Hepatocyte (in vitro differentiated cells): ENCODE measurements around the gene PRLHR. TPM values are rescaled to one million over a fixed set of nuclear protein-coding genes. Genes with fewer than 3 reads are reported as not detected.

ENCODE experiments used
- DNase-seq: peaks from one replicate; pipeline ENCODE4 v3.0.0-alpha.2; 2016; ENCODE audit warnings: low spot score
- H2AFZ ChIP-seq: fragments of 200-600 bp; sonication (generic); 2 replicates; pipeline ENCODE4 v1.6.0; 2016; ENCODE audit warnings: antibody characterized with exemption, mild to moderate bottlenecking
- H3K27ac ChIP-seq: fragments of 200-600 bp; sonication (generic); 2 replicates; pipeline ENCODE4 v1.5.1; 2016; ENCODE audit warnings: mild to moderate bottlenecking
- H3K27me3 ChIP-seq: fragments of 200-600 bp; sonication (generic); 2 replicates; pipeline ENCODE4 v1.6.1; 2016
- H3K36me3 ChIP-seq: fragments of 200-600 bp; sonication (generic); replicated peaks from 2 replicates; pipeline ENCODE4 v1.5.1; 2016; ENCODE audit warnings: low read depth; ENCODE audit not compliant: insufficient read depth
- H3K4me1 ChIP-seq: fragments of 200-600 bp; sonication (generic); 2 replicates; pipeline ENCODE4 v1.5.1; 2016; ENCODE audit warnings: mild to moderate bottlenecking, moderate library complexity; ENCODE audit not compliant: insufficient read depth
- H3K4me2 ChIP-seq: fragments of 200-600 bp; sonication (generic); 2 replicates; pipeline ENCODE4 v1.6.0; 2016
- H3K4me3 ChIP-seq: fragments of 200-600 bp; sonication (generic); 2 replicates; pipeline ENCODE4 v1.5.1; 2016; ENCODE audit warnings: mild to moderate bottlenecking
- H3K79me2 ChIP-seq: fragments of 200-600 bp; sonication (generic); 2 replicates; pipeline ENCODE4 v1.6.0; 2017; ENCODE audit warnings: mild to moderate bottlenecking
- H3K9me2 ChIP-seq: fragments of 200-600 bp; sonication (generic); replicated peaks from 2 replicates; pipeline ENCODE4 v1.6.0; 2017; ENCODE audit warnings: mild to moderate bottlenecking; ENCODE audit not compliant: insufficient read depth
- H3K9me3 ChIP-seq: fragments of 200-600 bp; sonication (generic); 2 replicates; pipeline ENCODE4 v1.5.1; 2016; ENCODE audit warnings: low read depth, mild to moderate bottlenecking
- H4K20me1 ChIP-seq: fragments of 200-600 bp; sonication (generic); 2 replicates; pipeline ENCODE4 v1.6.0; 2016; ENCODE audit warnings: mild to moderate bottlenecking; ENCODE audit not compliant: insufficient read depth, poor library complexity, severe bottlenecking
- CTCF ChIP-seq: fragments of 200-600 bp; sonication (generic); IDR thresholded peaks from 2 replicates; pipeline ENCODE4 v1.5.1; 2016; ENCODE audit warnings: antibody characterized with exemption, mild to moderate bottlenecking; ENCODE audit not compliant: poor library complexity
- EZH2 ChIP-seq: fragments of 200-600 bp; sonication (generic); IDR thresholded peaks from 2 replicates; pipeline ENCODE4 v1.6.1; 2016; ENCODE audit warnings: antibody characterized with exemption, mild to moderate bottlenecking, borderline replicate concordance
- EZH2phosphoT487 ChIP-seq: fragments of 200-600 bp; sonication (generic); IDR thresholded peaks from one replicate; pipeline ENCODE4 v1.6.1; 2018; ENCODE audit warnings: antibody characterized with exemption, mild to moderate bottlenecking, low read depth, moderate library complexity; ENCODE audit not compliant: unreplicated experiment, severe bottlenecking
- WGBS: methylation state at CpG from one replicate; pipeline ENCODE4 v1.1.6; 2016; ENCODE audit warnings: low lambda C conversion rate; ENCODE audit errors: missing lambda C conversion rate; 5-methylcytosine and 5-hydroxymethylcytosine counted together
- polyA plus RNA-seq: library from polyadenylated mRNA; unstranded; fragments of >200 nt; fragmentation: Nextera tagmentation; extraction: Ambion mirVana; gene quantifications from 2 replicates; pipeline ENCODE4 v1.2.1, GENCODE V29; 2016
- total RNA-seq: library from RNA; depleted of rRNA; stranded (reverse); fragments of >200 nt; gene quantifications from 2 replicates; pipeline ENCODE4 v1.2.3, GENCODE V29; 2014

Gene PRLHR
- total and polyA plus RNA-seq, 2 experiments from 2014 or later = not detected

- H4K20me1 ChIP-seq = no peaks in the 10 kb centered on the region
- no peaks in the 10 kb centered on the region for H3K9me2 ChIP-seq
- WGBS = 70% methylated on average over 4 of the region's 4 CpGs
- H3K4me2 ChIP-seq = no peak overlapping the region
- peaks cover 4% of the 10 kb centered on the region for H3K27me3 ChIP-seq
- no peaks in the 10 kb centered on the region for H3K9me3 ChIP-seq
- no peak for DNase-seq
- H3K4me3 ChIP-seq = no peak overlapping the region
- no peak overlapping the region for H2AFZ ChIP-seq
- H3K36me3 ChIP-seq = no peaks in the 10 kb centered on the region
- no peak for TF ChIP-seq EZH2
- TF ChIP-seq EZH2phosphoT487 = no peak
- TF ChIP-seq CTCF = no peak
- no peak overlapping the region for H3K27ac ChIP-seq
- H3K4me1 ChIP-seq = no peaks in the 10 kb centered on the region
- H3K79me2 ChIP-seq = no peaks in the 10 kb centered on the region
These were observed 40.4 kb upstream of the PRLHR start for GRCh38 chr10:118635674-118636402.

GRCh38 chr10:118633786-118634185 is 38.3 kb upstream of the PRLHR start:
- Histone ChIP-seq H3K4me3 (no peak overlapping the region), H4K20me1 (no peaks in the 10 kb centered on the region), H3K36me3 (no peaks in the 10 kb centered on the region), H2AFZ (no peak overlapping the region), H3K4me1 (no peaks in the 10 kb centered on the region), H3K9me3 (no peaks in the 10 kb centered on the region), H3K79me2 (no peaks in the 10 kb centered on the region), H3K4me2 (no peak overlapping the region), H3K27ac (no peak overlapping the region), H3K9me2 (no peaks in the 10 kb centered on the region), H3K27me3 (peaks cover 19% of the 10 kb centered on the region)
- TF ChIP-seq EZH2phosphoT487 (no peak), EZH2 (no peak), CTCF (no peak)
- no peak for DNase-seq
- 71% methylated on average over 7 of the region's 7 CpGs for WGBS

DNA sequence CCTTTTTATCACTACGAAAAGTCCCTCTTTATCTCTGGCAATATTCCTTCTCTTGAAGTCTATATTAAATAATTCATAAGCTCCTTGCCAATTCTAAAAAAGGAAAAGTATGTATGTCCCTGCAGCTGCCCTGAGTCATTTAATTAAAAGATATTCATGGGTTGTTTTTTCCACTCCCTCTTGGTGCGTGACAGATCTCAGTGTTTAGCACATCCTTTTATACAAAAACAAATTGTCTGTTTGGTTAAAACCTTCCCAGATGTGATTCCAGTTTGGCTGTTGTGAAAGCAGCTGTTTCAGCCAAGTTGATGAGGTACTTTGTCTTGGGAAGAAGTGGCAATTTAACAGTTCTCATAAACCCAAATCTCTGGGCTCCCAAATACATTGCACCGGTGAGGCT is 33.8 kb upstream of the PRLHR start:
- no peak for DNase-seq
- 73% methylated on average over 3 of the region's 3 CpGs for WGBS
- Histone ChIP-seq H3K4me3 (no peak overlapping the region), H3K4me2 (no peak overlapping the region), H3K27me3 (peaks cover 33% of the 10 kb centered on the region), H3K79me2 (no peaks in the 10 kb centered on the region), H4K20me1 (no peaks in the 10 kb centered on the region), H3K9me2 (no peaks in the 10 kb centered on the region), H2AFZ (no peak overlapping the region), H3K4me1 (no peaks in the 10 kb centered on the region), H3K27ac (no peak overlapping the region), H3K36me3 (no peaks in the 10 kb centered on the region), H3K9me3 (no peaks in the 10 kb centered on the region)
- TF ChIP-seq EZH2 = no peak
- TF ChIP-seq CTCF = no peak
- no peak for TF ChIP-seq EZH2phosphoT487
